PC-3 (cell line): ENCODE results near the gene SMOC2.

Experiments
- CTCF ChIP-seq: fragments of 300-600 bp; sonication (generic); conservative IDR thresholded peaks from 2 replicates; pipeline ENCODE4 v1.5.1; 2017; ENCODE audit warnings: antibody characterized with exemption, low read depth, mild to moderate bottlenecking, low read length
- EZH2 ChIP-seq: fragments of 300-600 bp; sonication (generic); IDR thresholded peaks from one replicate; pipeline ENCODE4 v1.6.1; 2017; ENCODE audit warnings: antibody characterized with exemption, mild to moderate bottlenecking, low read length; ENCODE audit not compliant: unreplicated experiment

DNA sequence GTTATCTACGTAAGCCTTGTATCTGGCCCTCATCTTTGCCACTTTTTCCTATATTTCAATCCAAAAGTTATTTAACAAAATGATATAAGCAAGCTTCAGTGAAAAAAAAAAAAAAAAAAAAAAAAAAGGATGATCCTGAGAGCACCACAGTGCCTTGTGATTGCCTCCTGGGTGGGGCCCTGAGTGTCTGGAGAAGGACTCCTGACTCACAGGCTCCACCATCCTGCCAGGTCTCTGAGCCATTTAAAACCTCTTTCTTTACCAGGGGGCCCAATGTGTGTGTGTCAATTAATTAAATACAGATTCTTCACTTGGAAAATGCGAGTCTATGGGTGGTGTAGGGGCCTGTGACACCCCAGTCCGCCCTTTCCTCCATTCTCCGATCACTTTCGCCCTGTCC is 105.2 kb downstream of the SMOC2 start:
- TF ChIP-seq EZH2 = no peak
- TF ChIP-seq CTCF = no peak
